ENCODE data around the gene DENND5B. TPM values are rescaled to one million over a fixed set of nuclear protein-coding genes. Genes with fewer than 3 reads are reported as not detected.

DENND5B gene
- total RNA-seq, 4 donors from 2014 or later: 4.4 to 25.1 (median 16.3) TPM

DNA sequence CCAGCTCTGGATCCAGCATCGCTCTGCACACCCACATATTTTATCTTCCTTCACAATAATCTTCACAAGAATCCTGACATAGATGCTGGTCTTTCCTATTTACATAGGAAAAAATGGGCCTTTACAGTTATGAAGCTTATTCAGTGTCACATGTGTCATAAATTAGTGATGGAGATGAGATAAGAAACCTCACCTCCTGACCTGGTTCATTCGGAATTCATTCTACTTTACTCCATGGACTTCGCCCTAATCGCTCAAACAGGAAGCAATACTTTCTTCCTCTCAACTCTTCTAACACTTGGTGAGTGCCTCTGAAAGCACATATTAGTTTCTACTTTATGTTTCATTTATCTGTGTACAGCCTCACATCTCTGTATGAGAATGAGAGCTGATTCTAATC lies 253.0 kb downstream of the DENND5B start:
- Histone ChIP-seq H3K27ac (no peak overlapping the region), H3K27me3 (no peaks in the 10 kb centered on the region), H3K36me3 (no peaks in the 10 kb centered on the region), H3K4me1 (no peaks in the 10 kb centered on the region), H3K9me3 (no peaks in the 10 kb centered on the region), H3K4me3 (no peak overlapping the region)
- intact Hi-C loops (cut with DNase I; ENCODE audit: low total_unique reads): no loop called here
- TF ChIP-seq EP300 (IDR thresholded peaks at IDR 0.05; ENCODE audit: low read depth) (no peak), POLR2A (IDR thresholded peaks at IDR 0.05) (no peak), POLR2AphosphoS5 (IDR thresholded peaks at IDR 0.05) (no peak), CTCF (IDR thresholded peaks at IDR 0.05) (no peak)
- no peak for DNase-seq
- in situ Hi-C loops (cut with MboI; ENCODE audit: low pct_ligation_motif_present in 1 of 4, low pct_unique_long_range_greater_than_20kb in 1 of 4, low sequenced_read_pairs in 3 of 4): no loop called here
- WGBS, 2 donors (ENCODE audit: low coverage in 1 of 2): 60 to 64% methylated on average over 2 to 4 of the region's 4 CpGs

Small RNA genes within 50 kb of the gene (small RNA-seq; reads per million reads assigned to genes)
- gene RF00019: 0 reads per million in 4 donors
- gene RF00026: 0 reads per million in 4 donors
- 0 reads per million in 4 donors for gene RNU5F-4P
- 0 reads per million in 4 donors for gene RNU6-618P
- gene RPL31P50: 0 reads per million in 4 donors

Other genes with a start within 250 kb of the DENND5B start
- gene ETFBKMT, start 68.6 kb upstream of the DENND5B start, total RNA-seq: 1 to 10 TPM in 3 of 4 donors, under 1 TPM in 1; 0.40 to 3.8 (median 3.1) TPM
- 10 to 100 TPM in 1 of 4 donors, 1 to 10 TPM in 2, not detected in 1; 5.7 to 10.5 (median 8.7) TPM for gene AMN1, start 137.9 kb upstream of the DENND5B start, total RNA-seq